ENCODE measurements around the gene SORCS2.

SORCS2 gene

DNA sequence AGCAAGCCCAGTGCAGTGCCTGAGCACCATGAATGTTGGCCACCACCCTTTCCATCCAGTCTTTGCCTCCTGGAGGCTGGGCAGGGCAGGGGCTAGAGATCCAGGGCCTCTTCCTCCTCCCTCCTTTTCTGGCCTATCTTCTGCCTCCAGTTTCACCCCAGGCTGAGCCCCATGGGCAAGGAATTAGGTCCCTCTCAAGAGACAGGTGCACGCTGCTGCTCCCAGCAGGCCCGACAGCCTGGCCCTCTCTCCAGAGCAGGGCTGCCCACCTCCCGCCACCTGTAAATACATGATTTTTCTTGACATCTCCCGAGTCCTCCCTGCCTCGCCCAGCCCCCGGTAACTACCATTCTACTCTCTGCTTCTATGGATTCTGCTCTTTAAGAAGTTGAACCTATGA, 299.6 kb downstream of the SORCS2 start:
- DNase-seq = no peak

DNA sequence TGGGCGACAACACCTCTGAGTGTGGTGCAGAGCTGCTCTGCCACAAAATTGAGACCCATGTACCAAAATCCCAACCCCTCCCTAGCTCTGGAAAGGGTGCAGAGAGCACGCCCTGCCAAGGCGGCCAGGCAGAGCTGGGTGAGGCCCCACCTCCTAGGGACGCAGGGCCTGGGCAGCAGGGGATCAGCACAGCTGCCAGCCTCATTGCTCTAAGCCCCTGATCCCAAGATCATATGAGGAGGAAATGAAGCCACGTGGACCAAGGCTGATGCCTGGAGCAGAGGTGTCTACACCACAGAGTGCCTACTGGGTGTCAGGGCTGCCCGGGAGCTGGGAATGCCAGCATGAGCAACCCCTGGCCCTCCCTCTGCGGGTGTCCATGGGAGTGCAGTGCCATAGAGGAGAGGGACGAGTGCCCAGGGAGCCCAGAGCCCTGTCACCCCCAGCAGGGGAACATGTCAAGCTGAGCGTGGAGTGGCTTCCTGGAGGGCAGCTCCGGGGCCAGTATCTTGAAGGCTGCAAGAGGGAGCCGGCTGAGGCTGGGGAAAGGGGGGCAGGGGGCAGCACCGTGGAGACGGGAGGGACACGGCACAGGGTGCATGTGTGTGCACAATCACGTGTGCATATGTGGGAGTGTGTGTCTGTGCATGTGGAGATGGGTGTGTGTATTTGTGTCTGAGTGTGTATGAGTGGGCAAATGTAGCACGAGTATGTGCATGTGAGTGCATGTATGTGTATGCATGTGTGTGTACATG, 306.3 kb downstream of the SORCS2 start:
- DNase-seq = no peak

DNA sequence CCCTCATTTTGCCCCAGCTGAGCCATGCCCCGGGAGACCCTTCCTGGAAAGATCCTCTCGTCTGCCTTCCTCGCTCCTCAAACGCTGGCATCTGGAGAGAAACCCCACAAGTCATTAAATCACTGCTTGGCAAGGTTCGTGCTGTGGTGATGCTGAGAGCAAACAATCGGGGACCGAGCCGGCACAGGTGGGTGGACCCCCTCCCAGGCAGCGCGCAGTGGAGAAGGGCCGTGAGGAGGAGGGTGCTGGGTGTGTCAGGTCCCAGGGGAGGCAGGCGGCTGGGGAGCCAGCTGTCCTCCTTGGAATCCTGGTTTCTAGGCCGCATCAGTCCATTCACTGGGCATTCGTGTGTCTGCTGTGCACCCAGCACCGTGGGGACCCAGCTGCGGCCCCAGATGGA, 307.3 kb downstream of the SORCS2 start:
- no peak for DNase-seq

DNA sequence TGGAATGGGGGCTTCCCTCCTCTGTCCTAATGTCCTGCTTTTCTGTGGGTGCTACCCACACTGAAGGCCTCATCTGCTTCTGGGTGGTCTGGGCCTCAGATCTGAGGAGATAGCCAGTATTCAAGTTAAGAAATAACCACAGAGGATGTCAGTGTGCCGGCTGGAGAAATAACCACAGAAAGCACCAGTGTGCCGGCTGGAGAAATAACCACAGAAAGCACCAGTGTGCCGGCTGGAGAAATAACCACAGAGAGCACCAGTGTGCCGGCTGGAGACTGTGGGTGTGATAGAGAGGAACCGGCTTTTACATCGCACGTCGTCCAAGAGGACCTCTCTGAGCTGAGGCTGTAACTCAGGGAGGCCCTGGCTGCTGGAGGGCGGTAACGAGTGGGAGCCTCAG, 308.1 kb downstream of the SORCS2 start:
- DNase-seq = no peak

DNA sequence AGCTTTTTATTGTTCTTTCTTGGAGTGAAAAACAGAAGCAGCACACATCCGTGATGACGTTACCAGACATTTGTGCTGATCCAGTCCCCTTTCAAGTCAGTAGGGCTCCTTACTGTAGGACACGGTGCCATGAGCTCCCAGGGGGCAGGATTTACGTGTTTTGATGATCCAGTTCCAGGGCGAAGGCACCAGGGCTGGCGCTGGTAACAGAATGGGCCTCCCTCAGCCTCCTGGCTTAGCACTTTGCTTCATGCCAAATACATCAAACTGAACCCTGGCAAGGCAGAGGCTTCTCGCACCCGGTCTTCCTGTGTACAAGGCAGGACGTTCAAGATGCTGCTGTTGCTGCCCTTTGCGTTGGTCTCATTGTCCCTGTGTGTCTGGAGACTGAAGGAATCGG, 309.0 kb downstream of the SORCS2 start:
- no peak for DNase-seq

DNA sequence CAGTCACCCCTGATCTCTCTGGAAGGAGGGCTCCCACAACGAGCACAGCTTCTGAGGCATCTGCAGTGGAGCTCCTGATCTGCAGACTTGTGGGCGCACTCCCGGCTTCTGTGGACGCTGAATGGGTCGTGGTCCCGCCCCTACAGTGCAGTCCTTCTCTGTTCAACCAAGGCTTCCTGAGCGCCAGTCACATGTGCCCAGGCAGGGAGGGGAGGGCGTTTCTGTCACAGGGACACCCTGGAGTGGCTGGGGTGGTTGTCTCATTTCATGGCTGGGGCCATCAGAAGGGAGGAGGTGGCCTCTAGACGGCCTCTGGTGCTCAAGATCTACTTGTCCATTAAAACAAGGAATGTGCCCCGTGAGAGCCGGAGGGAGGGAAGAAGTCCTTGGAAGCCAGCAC, 309.5 kb downstream of the SORCS2 start:
- no peak for DNase-seq

DNA sequence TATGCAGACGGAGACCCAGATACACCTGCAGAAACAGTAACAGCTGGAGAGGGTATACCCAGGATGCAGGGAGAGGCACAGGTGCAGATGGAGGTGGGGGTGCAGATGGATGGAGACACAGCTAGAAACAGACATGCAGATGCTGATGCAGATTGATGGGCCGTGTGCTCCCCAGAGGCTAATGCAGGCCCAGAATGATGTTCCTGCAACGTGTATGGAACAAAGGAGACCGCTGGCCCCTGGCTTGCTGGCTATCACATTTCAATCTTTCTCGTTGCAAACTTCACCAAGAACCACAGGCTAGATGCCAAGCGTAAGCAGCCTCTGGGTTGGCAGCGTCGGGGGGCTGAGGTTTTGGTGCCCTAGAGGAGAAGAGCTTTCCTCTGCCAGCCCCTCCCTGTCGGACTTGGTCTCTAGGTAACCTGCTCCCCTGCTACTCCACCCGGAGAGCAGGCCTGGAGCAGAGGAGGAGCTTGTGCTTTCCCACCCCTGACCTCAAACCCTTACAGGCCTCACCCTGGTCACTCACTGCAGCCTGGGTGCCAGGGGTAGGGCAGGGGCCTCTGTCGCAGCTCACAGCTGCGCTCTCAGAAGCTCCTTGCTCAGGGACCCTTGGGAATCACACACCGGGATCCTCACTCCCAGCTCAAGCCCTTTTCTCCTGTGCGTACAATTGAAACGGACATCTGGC, 311.4 kb downstream of the SORCS2 start:
- no peak for DNase-seq

DNA sequence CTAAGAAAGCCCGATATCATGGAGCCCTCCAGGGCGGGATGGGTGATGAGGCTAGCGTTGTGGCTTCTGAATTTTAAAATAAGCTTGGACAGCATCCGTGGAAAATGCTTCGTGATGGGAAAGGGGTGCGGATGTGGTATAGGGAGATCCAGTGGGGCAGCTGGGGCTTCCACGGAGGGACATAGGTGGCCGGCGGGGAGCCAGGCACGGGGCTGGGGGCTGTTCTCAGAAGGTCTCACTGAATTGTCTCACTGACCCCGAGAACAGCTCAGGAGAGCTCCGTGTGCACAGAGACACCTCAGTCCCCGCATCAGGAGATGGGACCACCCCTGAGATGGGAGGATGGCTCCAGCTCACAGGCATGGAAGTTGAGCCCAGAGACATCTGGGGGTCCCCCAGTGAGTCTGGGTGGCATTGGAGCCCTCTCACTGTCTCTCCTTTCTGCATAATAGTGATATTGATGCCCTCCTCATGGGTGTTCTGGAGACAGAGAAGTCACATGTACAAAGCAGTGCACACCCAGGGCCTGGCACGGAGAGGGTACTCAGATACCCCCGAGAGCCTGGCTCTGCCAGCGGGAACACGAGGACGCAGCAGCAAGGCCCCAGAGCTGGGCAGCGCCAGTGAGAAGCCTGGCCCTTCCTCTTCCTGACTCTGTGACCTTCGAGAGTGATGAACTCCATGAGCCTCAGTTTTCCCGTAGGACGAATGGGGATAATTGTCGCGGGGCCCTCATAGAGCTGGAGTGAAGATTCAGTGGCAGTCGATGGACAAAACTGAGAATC, 313.0 kb downstream of the SORCS2 start:
- no peak for DNase-seq

DNA sequence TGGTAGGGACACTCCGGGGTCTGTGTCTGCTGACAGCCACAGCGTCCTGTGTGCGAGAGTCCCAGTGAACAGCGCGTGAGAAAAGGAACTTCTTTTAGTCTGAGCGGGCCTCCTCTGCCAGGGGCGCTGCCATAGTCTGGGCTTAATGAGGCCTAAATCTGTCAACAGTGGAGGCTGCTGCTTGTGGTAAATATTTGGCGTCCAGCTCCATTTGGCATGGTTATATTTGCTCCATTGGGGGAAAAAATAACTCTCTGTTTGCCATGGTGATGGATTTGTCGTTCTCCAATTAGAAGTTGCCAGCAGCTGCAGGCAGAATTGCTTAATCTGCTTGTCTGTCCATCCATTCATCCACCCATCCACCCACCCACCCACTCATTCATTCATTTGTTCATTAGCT, 313.8 kb downstream of the SORCS2 start:
- no peak for DNase-seq

DNA sequence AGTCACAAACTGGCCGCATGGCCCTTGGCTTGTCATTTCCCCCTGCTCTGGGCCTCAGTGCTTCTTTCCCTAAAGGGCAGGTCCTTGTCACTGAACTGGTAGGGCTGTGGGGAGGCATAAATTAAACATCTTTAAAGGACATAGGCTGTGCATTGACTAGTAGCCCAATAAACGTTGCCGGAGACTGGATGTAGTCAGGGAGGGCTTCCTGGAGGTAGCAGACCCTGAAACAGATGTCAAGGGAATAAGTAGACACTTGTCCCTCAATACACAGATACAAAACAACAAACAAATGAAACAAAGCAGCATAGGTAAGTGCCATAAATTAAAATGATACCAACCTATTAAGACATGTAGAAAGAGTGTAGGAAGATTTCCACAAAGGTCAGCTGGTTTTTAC, 314.2 kb downstream of the SORCS2 start:
- no peak for DNase-seq

DNA sequence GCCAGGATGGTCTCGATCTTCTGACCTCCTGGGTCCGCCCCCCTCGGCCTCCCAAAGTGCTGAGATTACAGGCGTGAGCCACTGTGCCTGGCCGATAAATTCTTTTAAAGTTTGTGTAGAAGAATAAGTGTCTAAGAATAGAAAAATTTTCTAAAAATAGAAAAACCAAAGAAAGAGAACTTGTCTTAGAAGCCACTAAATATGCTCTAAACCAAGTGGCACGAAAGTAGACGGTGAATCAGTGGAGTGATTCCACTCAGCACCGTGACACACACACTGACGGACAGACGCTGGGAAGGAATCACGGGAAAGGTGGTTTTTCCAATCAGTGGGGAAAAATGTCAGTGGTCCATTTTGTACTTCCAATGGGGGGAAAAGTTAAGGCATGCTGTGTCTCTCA, 315.0 kb downstream of the SORCS2 start:
- DNase-seq = no peak

DNA sequence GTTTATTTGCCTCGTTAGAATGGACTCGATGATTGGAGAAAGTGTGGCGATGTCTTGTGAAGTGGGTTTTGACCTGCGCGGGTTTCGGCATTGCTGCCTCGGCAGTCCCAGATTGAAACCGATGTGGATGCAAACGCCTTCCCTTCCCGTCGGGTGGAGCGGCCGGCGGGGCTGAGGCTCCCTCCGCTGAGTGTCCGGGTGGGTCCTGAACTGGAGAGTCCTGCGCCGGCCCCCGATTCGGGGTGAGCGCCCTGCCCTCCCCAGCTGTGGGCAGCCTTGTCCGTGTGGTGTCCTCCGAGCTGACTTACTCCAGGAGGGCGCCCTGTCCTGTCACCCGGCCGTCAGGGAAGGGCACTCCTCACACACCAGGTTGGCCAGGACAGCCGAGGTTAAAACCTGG, 317.7 kb downstream of the SORCS2 start:
- no peak for DNase-seq

DNA sequence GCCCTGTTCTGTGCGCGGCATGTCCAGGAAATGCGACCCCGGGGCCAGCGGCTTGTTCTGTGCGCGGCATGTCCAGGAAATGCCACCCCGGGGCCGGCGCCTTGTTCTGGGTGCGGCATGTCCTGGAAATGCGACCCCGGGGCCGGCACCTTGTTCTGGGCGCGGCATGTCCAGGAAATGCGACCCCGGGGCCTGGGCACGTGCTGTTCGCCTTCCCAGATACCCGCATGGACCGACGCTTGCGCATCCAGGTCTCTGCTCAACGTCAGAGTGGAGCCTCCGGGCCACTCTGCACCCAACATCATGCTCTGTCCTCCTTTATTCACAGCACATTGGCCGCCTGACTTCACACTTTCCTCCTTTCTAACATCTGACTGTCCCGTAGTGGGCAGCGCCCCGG, 318.2 kb downstream of the SORCS2 start:
- no peak for DNase-seq

DNA sequence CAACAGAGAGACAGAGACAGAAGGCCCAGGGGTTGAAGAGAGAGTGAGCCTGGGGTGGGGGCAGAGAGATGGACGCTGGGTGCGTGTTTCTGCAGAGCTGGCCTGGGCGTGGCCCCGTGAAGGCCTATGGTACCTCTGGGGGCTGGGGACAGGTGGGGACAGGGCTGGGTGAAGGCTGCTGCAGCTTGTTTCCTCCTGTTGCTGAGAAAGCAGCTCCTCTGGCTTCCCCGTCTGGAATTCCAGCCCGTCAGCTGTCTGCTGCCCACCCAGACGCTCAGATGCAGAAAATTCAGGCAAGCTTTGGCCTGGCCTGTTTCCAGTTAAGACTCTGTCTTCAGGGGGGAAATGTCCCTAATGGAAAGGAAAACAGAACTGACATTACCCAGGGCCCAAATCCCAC, 319.2 kb downstream of the SORCS2 start:
- DNase-seq = no peak

DNA sequence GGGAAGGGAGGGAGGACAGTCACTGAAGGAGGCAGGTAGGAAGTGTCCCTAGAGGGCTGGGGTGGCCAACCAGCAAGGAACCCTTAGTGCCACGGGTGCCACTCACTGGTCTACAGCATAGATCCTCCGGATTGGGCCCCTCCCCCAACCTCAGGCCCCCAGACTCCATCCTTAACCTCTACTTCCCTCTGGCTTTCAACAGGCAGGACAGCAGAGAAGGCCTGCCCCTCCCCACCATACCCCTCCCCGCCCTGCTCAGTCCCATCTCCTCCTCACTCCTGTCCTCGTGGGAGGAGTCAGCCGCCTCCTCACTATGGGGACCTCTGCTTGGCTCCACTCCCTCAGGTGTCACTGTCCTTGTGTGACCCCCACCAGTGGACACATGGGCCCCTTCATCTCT, 320.1 kb downstream of the SORCS2 start:
- no peak for DNase-seq

DNA sequence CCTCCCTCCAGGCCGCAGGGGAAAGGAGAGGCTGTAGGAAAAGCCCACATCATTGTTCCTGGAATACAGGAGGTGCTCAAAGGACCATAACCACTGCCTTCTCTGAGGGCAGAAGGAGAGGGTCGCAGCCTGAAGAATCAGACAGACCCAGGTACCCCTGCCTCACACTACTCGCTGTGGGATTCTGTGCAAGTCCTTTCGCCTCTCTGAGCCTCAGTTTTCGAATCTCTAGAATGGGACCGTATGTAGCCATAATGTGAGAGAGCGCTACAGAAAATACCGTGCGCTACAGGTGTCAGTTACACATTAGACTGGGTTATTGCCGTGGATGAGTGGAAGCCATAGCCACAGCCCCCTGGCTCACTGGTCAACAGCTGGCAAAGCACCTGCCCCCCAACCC, 320.6 kb downstream of the SORCS2 start:
- DNase-seq = no peak

DNA sequence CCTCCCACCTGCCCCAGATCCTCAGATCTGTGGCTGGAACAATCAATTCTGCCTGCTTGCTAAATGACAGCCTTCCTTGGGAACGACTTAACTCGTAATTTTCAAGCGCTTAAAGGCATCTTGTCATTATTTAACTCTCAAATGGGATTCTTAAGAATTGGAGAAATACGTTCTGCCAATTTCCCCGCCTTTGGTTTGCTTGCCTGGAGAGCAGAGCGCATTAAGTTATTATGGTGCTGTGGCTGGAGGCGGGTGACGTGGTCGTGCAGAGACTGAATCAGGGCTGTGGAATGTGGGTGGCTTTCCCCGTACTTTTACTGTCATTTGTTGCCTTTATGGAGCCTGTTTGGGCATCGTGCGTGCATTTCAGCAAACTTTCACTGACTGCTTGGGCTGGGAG, 321.3 kb downstream of the SORCS2 start:
- DNase-seq = no peak

DNA sequence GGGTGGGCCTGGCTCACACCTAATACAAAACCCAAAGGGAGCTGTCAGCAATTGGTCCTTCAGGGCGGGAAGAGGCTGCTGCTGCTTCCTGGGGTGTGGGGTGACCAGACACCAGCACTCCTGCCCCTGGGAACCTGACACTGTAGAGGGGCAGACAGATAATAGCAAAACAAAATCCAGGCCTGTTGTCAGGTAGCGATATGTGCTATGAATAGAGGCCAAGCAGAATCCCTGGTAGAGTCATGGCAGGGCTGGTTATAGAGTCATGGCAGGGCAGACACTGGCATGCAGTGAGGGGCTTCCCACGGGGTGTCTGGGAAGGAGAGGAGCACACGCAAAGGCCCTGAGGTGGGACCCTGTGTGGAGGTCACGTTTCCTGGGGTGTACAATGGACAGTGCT, 321.9 kb downstream of the SORCS2 start:
- no peak for DNase-seq

DNA sequence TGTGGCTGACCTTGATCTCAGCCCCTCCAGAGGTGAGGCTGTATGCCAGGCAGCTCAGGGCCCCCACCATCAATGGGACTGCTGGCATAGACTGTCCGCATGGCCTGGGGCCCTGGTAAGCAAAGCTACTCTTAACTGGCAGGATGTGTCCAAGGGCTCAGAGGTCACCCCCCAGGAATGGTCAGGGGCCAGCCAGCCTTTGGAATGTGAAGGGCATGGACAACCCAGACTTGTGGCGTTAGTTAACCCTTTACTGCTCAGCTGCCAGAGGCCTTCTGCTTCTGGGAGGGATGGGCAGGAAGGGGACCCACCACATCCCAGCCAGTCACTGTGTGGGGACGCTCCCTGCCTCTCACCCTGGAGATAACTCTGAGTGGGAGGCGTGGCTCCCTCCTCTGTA, 322.5 kb downstream of the SORCS2 start:
- DNase-seq = no peak

DNA sequence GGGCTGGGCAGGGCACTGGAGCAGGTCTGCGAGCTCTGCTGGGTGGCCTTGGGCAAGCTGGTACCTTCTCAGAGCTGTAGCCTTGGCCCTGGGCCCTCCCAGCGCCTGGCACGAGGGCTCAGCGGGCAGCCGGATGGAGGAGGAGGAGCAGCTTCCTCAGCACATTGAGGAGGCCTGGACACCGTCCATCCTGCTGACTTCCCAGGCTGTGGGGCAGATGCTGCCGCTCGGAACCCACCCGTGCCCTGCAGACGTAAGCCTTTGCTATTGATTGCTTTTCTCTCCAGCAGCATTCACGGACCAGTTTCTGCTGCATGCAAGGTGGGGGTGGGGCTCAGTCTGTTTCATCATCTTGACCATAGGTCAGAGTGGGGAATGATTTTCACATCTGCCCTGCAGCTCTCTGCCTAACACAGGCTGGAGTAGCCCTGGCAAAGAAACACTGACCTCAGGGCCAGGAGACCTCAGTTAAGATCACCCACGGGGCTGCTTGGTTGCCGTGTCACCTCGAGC, 323.1 kb downstream of the SORCS2 start:
- DNase-seq = no peak

DNA sequence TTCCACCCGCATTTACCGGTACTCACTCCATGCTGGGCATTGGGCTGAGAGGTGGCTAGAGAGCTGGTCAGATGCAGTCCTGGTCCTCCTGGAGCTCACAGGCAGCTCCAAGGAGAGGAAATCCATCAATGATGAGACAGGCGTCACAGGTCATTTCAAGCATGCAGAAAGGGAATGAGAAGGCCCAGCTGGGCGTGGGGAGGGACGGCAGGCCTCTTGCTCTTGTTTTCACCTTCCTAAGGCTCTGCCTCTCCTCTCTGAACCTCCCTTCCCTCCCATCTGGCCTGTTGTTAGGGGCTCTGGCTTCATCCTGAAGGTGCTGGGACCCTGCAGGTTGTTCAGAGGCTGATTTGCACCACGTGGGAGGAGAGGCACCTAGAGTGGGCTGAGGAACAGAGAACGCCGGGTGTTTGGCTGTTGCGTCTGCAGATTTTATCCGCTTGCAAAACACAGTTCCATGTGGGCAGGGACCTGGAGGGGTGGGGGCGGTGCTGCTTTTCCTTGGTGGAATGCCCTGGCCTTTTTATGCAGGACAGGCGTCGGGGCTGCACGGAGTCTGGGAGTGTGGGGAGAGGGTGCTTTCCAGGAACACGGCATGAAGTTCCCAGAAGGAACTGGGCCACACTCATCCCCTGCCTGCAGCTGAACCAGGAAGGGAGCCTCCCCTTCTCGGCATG, 323.9 kb downstream of the SORCS2 start:
- DNase-seq = no peak

DNA sequence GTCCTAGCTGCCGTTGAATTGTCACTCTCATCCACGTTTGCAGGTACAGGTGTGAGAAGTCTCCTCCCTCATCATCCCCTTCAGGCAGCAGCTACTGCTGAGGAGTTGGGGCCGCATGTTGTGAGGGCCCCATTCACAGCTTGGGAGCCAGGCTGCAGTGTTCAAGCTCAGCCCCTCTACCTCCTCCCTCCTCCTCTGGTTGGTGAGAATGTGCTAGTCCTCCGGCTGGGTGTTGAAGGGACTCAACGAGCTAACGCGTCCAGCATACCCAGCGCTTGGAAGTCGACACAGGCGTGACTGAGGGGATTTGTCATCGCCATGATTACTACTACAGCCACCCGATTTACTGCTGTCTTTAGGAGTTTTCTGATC, 324.4 kb downstream of the SORCS2 start:
- DNase-seq = no peak

DNA sequence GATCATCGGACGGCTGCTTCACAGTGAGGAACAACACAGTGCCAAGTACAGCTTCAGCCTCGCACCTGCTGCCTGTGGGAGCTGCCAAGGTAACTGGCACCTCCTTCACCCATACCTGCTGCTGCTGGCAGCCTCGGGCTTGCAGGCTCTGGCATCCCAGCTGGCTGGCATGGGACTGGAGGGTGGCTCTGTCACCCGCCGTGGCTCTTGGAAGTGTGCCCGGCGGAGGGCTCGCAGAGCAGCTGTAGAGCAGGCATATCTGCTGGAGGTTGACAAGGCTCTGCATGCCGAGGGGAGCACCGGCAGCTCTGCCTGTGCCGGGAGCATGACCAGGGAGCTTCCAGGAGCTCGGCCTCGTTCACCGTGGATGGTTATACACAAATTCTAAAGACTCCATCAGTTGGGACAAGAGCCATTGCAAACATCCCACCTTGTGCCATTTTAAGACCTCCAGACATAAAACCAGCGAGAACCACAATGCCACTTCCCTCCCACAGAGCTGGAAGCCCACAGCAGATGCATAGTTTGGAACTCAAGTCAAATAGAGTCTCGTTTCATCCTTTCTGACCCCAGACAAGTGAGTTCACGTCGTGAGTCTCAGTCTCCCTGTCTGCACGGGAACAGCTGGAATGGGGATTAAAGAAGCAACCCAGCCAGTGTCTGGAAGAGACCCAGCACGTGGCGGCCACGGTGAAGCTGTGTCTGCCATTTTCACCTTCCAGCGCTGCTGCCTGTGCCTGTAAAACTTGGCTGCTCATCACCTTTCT, 326.7 kb downstream of the SORCS2 start:
- no peak for DNase-seq
